ENCODE results near the gene STIM1. TPM values are rescaled to one million over a fixed set of nuclear protein-coding genes. Genes with fewer than 3 reads are reported as not detected.

The STIM1 gene
- total and polyA plus RNA-seq, 10 of the 15 experiments (the other 5 are each of a cell fraction or from before 2014, with no cell fraction given): 8.6 to 57.7 (median 29.3) TPM

DNA sequence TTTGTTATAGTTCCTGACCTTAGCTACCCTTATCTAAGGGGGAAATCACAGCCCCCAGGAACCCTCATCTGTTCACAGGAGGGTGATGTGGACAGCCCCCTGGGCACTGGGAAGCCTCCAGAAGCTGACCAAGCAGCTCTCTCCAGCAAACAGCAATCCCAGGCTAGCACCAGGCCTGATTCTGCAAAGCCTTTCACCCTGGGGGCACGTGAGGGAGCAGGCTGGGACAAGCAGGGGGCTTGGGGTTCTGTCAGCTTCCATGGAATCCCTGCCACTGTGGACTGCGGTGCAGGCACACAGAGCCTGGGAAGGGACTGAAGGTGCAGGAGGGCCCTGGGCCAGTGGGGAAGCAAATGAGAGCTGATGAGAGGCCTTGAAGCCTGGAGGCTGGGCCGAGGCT lies 45.0 kb upstream of the STIM1 start (continued):
- TF ChIP-seq ZNF687 (IDR thresholded peaks at IDR 0.05): no peak
- no peak for TF ChIP-seq EED (IDR thresholded peaks at IDR 0.05; ENCODE audit: low read depth)
- TF ChIP-seq, protein P1, sequence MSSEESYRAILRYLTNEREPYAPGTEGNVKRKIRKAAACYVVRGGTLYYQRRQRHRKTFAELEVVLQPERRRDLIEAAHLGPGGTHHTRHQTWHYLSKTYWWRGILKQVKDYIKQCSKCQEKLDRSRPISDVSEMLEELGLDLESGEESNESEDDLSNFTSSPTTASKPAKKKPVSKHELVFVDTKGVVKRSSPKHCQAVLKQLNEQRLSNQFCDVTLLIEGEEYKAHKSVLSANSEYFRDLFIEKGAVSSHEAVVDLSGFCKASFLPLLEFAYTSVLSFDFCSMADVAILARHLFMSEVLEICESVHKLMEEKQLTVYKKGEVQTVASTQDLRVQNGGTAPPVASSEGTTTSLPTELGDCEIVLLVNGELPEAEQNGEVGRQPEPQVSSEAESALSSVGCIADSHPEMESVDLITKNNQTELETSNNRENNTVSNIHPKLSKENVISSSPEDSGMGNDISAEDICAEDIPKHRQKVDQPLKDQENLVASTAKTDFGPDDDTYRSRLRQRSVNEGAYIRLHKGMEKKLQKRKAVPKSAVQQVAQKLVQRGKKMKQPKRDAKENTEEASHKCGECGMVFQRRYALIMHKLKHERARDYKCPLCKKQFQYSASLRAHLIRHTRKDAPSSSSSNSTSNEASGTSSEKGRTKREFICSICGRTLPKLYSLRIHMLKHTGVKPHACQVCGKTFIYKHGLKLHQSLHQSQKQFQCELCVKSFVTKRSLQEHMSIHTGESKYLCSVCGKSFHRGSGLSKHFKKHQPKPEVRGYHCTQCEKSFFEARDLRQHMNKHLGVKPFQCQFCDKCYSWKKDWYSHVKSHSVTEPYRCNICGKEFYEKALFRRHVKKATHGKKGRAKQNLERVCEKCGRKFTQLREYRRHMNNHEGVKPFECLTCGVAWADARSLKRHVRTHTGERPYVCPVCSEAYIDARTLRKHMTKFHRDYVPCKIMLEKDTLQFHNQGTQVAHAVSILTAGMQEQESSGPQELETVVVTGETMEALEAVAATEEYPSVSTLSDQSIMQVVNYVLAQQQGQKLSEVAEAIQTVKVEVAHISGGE (CRISPR knock-in tag; IDR thresholded peaks at IDR 0.05): no peak
- TF ChIP-seq, protein P2, sequence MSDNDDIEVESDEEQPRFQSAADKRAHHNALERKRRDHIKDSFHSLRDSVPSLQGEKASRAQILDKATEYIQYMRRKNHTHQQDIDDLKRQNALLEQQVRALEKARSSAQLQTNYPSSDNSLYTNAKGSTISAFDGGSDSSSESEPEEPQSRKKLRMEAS (IDR thresholded peaks at IDR 0.05; ENCODE audit: low read depth, low read length): no peak

Measured in GM12878 (cell line).